Mucosa of gallbladder (tissue), 1 donor: ENCODE data around the gene CLIC5. TPM values are rescaled to one million over a fixed set of nuclear protein-coding genes. Genes with fewer than 3 reads are reported as not detected.
A peak's percentile ranks its signal among the peaks of the same experiment; 100 is the strongest.
"Not testable (repeated sequence)": the region's sequence is repeated elsewhere in the genome, so short reads cannot be mapped to it uniquely, and the experiment has no call there.

Source experiments
- DNase-seq: peaks from one replicate; pipeline ENCODE4 v3.0.0-alpha.2; 2020; ENCODE audit warnings: low spot score
- total RNA-seq: library from RNA; stranded (reverse); gene quantifications from one replicate; pipeline ENCODE4 v1.2.1, GENCODE V29; 2021
- donor health status: DM: no; HTN: no; CAD: no.

The CLIC5 gene
- total RNA-seq, 1 donor from 2014 or later = 27.6 TPM

GRCh38 chr6:45927421-45928320, 88.0 kb downstream of the CLIC5 start:
- no peak for DNase-seq

- not testable (repeated sequence) for DNase-seq
Observed at GRCh38 chr6:45926423-45926822, 89.2 kb downstream of the CLIC5 start.

GRCh38 chr6:45924763-45925342, 90.8 kb downstream of the CLIC5 start:
- peak; percentile 28 for DNase-seq

- no peak for DNase-seq
Observed at GRCh38 chr6:45923831-45924391, 91.7 kb downstream of the CLIC5 start.

GRCh38 chr6:45922728-45923351, 92.8 kb downstream of the CLIC5 start:
- peak; percentile 57 for DNase-seq

- DNase-seq = no peak
Observed at GRCh38 chr6:45921691-45922281, 93.9 kb downstream of the CLIC5 start.

GRCh38 chr6:45920819-45921511, 94.7 kb downstream of the CLIC5 start:
- DNase-seq = no peak

- no peak for DNase-seq
Observed at GRCh38 chr6:45917439-45917838, 98.2 kb downstream of the CLIC5 start.

- no peak for DNase-seq
Observed at GRCh38 chr6:45916692-45917091, 99.0 kb downstream of the CLIC5 start.

- DNase-seq = no peak
Observed at GRCh38 chr6:45915780-45916468, 99.7 kb downstream of the CLIC5 start.

GRCh38 chr6:45911691-45912090, 104.0 kb downstream of the CLIC5 start:
- no peak for DNase-seq

- DNase-seq = no peak
Observed at GRCh38 chr6:45903959-45904358, 111.7 kb downstream of the CLIC5 start.

GRCh38 chr6:45902984-45903383, 112.7 kb downstream of the CLIC5 start:
- no peak for DNase-seq

GRCh38 chr6:45901767-45902650, 113.7 kb downstream of the CLIC5 start:
- no peak for DNase-seq

GRCh38 chr6:45900808-45901752, 114.6 kb downstream of the CLIC5 start:
- DNase-seq = no peak

- DNase-seq = no peak
Observed at GRCh38 chr6:45899683-45899946, 116.0 kb downstream of the CLIC5 start.

GRCh38 chr6:45898941-45899682, 116.5 kb downstream of the CLIC5 start:
- no peak for DNase-seq

GRCh38 chr6:45896783-45897441, 118.7 kb downstream of the CLIC5 start:
- DNase-seq = no peak
